HG02759 (cell line): ENCODE results near the gene HS3ST4.
"Not testable (repeated sequence)": the region's sequence is repeated elsewhere in the genome, so short reads cannot be mapped to it uniquely, and the experiment has no call there.

Experiments used
- ATAC-seq: cut with Tn5 transposase; IDR thresholded peaks from one replicate; pipeline ENCODE4 v1.9.1; 2021; ENCODE audit warnings: mild to moderate bottlenecking, moderate library complexity; ENCODE audit not compliant: unreplicated experiment

The HS3ST4 gene

GRCh38 chr16:25966172-25967097 is 274.7 kb downstream of the HS3ST4 start:
- ATAC-seq, result peak; percentile 69

- no peak for ATAC-seq
These were observed 285.4 kb downstream of the HS3ST4 start for GRCh38 chr16:25977121-25977520.

GRCh38 chr16:25978218-25978617 is 286.5 kb downstream of the HS3ST4 start:
- ATAC-seq, result no peak

- no peak for ATAC-seq
These were observed 296.3 kb downstream of the HS3ST4 start for GRCh38 chr16:25988084-25988483.

- no peak for ATAC-seq
These were observed 297.1 kb downstream of the HS3ST4 start for GRCh38 chr16:25988882-25989281.

GRCh38 chr16:25996052-25996451 is 304.3 kb downstream of the HS3ST4 start:
- no peak for ATAC-seq

DNA sequence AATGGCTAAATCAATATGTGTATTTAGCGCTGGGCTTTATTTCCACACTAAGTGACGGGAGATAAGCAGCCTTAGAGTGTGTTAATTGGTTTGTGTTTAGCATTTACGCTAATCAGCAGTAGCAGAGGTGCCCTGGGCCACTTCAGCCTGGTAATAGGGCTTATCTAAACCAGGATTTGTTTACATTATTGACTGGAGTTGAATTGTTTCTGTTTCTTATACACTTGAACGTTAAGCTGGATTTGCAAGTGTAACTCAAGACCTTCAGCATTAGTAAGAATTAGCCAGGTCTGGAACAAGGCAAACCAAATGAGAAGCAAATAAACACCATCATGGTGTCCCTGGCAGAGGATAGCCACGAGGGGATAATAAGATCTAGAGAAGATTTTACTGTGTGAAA is 313.6 kb downstream of the HS3ST4 start:
- no peak for ATAC-seq

GRCh38 chr16:26012376-26012775 is 320.6 kb downstream of the HS3ST4 start:
- ATAC-seq, result no peak

DNA sequence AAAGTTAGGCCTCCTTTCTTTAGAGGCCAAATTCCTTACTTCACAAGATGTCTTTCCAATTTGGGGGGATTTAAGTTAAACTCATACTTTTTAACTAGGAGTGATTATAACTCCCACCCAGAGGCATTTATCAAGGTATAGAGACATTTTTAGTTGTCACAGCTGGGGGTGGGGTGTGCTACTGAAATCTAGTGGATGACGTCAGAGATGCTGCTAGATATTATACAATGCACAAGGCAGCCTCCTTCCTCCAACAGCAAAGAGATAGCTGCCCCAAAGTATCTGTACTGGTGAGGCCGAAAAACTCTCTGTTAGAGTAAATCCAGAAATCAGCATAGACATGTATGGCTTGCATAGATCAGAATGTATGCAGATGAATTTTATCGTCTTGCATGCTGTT is 324.0 kb downstream of the HS3ST4 start:
- ATAC-seq, result no peak

GRCh38 chr16:26016989-26017388 is 325.2 kb downstream of the HS3ST4 start:
- ATAC-seq, result no peak

- no peak for ATAC-seq
These were observed 327.9 kb downstream of the HS3ST4 start for GRCh38 chr16:26019381-26020242.

- no peak for ATAC-seq
These were observed 335.1 kb downstream of the HS3ST4 start for GRCh38 chr16:26026709-26027450.

DNA sequence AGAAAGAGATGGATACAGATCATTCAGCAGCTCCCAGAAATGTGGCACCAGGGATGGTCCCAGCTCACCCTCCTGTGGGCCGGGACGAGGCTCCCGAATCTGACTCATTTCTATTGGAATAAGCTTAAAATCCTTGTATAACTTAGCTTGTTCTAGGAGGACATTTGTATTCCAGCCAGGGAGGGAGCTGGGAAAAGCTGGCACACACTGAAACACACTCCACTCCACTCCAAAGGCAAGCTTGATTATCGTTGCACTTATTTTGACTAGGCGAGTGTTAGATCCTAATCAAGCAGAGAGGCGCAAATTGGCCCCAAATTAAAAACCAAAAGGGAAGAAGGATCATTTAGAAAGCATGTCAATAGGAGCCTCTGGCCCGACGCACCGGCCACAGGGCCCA is 339.5 kb downstream of the HS3ST4 start:
- ATAC-seq, result no peak

DNA sequence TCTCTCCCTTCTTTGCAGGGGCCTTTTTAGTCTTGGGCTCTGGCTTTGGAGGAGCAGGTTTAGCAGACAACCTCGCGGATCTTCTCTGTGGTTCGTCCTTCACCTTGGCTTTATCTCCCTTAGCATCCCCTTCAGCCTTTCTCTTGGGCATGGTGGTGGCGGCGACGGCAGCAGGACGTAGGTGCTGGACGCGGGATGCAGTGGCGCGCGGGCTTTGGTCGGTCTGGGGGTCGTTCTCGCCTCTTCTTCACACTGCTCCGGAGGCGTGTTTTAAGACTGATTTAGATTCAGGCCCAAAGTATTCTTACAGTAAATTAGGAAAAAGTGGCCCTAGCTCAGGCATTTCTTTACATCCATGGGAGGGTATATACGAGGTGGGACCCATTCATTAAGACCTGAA is 340.9 kb downstream of the HS3ST4 start:
- ATAC-seq, result not testable (repeated sequence)

DNA sequence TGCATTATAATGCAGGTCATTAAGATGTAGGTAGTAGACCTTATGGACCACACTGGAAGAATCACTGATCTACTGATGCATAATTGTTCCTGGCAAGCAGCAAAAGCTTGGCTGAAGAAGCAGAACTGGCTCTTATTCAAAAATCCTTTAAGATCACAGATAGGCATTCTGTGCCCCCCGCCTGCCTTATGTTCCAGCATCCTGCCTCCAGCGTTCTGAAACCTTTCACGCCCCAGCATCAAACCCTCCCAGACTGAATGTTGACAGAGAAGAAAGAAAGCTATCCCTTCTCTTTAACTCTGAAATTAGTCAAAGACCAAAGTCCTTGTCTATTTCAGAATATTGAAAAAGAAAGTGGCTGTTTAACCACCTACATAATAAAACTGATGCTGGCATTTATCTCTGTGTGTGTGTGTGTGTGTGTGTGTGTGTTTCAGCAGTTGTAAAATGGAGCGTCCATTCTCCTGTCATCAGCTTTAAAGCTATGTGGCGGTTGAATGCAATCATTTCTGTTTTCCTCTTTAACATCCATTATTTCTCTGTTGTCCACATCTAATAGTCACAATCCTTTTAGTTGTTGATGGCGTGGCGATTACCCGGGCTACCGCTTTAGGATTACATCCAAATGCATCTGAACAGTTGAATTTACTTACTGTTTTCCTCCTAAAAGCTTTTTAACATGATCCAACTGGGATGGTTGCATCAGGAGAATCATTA is 350.4 kb downstream of the HS3ST4 start:
- ATAC-seq, result no peak

DNA sequence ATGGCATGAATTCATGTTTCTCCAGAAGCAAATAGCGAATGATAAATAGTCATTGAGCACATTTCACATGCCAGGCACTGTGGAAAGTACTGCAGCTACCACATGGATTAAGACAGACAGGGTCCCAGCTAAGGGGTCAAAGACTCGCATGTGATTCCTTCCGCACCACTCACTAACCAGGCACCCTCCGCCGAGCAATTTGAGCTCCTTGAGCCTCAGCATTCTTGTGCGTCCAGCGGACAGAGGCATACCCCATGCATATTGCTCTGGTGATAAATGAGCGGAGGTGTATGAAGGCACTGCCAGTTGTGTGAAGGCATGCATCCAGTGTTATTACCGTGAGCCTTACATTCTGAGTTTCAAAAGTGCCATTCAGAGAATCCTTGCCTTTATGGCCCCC is 358.7 kb downstream of the HS3ST4 start:
- ATAC-seq, result no peak

GRCh38 chr16:26051063-26051462 is 359.3 kb downstream of the HS3ST4 start:
- ATAC-seq, result no peak

- ATAC-seq, result no peak
These were observed 362.1 kb downstream of the HS3ST4 start for GRCh38 chr16:26053889-26054288.

DNA sequence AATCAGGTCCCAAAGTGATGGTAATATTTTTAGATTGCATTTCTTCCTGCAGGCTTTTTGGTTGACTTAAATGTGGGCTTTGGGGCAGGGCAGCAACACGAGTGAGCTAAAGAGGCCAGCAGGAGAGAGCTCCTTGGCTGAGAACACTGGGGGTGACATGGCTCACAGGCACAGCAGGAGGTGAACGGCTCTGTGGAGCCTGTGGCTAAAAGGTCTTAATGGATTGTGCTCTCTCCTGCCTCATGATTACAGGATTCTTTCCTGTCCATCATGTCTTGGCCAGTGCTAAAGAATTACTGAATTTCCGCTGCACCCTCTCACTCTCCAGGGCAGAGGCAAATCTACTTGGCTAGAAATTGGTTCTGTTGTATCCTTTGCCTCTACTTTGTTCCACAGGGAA is 366.6 kb downstream of the HS3ST4 start:
- no peak for ATAC-seq

- no peak for ATAC-seq
These were observed 378.7 kb downstream of the HS3ST4 start for GRCh38 chr16:26070302-26071100.
